WTC11 (cell line): ENCODE data around the gene TBC1D4. TPM values are rescaled to one million over a fixed set of nuclear protein-coding genes. Genes with fewer than 3 reads are reported as not detected.

Experiments used
- ATAC-seq: fragments of 200-7000 bp; cut with Tn5 transposase; 2 replicates; pipeline ENCODE4 v1.10.0; 2021; ENCODE audit warnings: mild to moderate bottlenecking, moderate library complexity
- CTCF ChIA-PET: fragments of 300-600 bp; sonication (Branson Sonifier 250); formaldehyde crosslinking; loops from one replicate; lab custom pipeline; 2021; ENCODE audit warnings: antibody characterized with exemption; lab: Charles Lee
- POLR2A ChIA-PET: fragments of 350-600 bp; sonication (Branson Sonifier 250); formaldehyde crosslinking; loops from one replicate; lab custom pipeline; 2021; ENCODE audit warnings: antibody characterized with exemption; lab: Charles Lee
- DNase-seq: peaks from one replicate; pipeline ENCODE4 v3.0.0; 2021; ENCODE audit warnings: low spot score
- H3K27ac Mint-ChIP-seq: 2 replicates; pipeline ENCODE4 v1.8.0; 2021; ENCODE audit warnings: mixed read lengths
- H3K27me3 Mint-ChIP-seq: 2 replicates; pipeline ENCODE4 v1.8.0; 2021; ENCODE audit warnings: low read depth, mild to moderate bottlenecking, moderate library complexity, mixed read lengths
- H3K36me3 Mint-ChIP-seq: 2 replicates; pipeline ENCODE4 v1.8.0; 2021; ENCODE audit warnings: mixed read lengths
- H3K4me1 Mint-ChIP-seq: 2 replicates; pipeline ENCODE4 v1.8.0; 2022; ENCODE audit warnings: mixed read lengths
- H3K4me3 Mint-ChIP-seq: 2 replicates; pipeline ENCODE4 v1.8.0; 2021; ENCODE audit warnings: mild to moderate bottlenecking, moderate library complexity, mixed read lengths
- H3K9me3 Mint-ChIP-seq: 2 replicates; pipeline ENCODE4 v1.8.0; 2021; ENCODE audit warnings: mixed read lengths
- E2F1 ChIP-seq: sonication (generic); formaldehyde crosslinking; IDR thresholded peaks from 2 replicates; pipeline ENCODE4 v1.8.0; 2022; ENCODE audit warnings: mild to moderate bottlenecking, missing genetic modification reagents
- ELF4 ChIP-seq: sonication (generic); formaldehyde crosslinking; IDR thresholded peaks from 2 replicates; pipeline ENCODE4 v1.8.1; 2022; ENCODE audit warnings: low read depth, mild to moderate bottlenecking, moderate library complexity, missing genetic modification reagents
- ETV6 ChIP-seq: sonication (generic); formaldehyde crosslinking; IDR thresholded peaks from 2 replicates; pipeline ENCODE4 v1.8.1; 2022; ENCODE audit warnings: mild to moderate bottlenecking, missing genetic modification reagents
- GRHL2 ChIP-seq: fragments of 250-450 bp; sonication (Bioruptor Pico); IDR thresholded peaks from 2 replicates; pipeline ENCODE4 v1.8.0; 2022; ENCODE audit warnings: mild to moderate bottlenecking, moderate library complexity; ENCODE audit not compliant: insufficient replicate concordance, severe bottlenecking
- GTF2I ChIP-seq: fragments of 250-450 bp; sonication (Bioruptor Pico); conservative IDR thresholded peaks from 2 replicates; pipeline ENCODE4 v1.4.0; 2021; ENCODE audit warnings: mild to moderate bottlenecking
- HMGXB4 ChIP-seq: sonication (generic); formaldehyde crosslinking; IDR thresholded peaks from 2 replicates; pipeline ENCODE4 v1.8.1; 2023; ENCODE audit warnings: mild to moderate bottlenecking, moderate library complexity, missing genetic modification reagents
- JAZF1 ChIP-seq: fragments of 250-450 bp; sonication (Bioruptor Pico); IDR thresholded peaks from 2 replicates; pipeline ENCODE4 v1.9.0; 2021; ENCODE audit warnings: moderate library complexity, mild to moderate bottlenecking, inconsistent platforms
- NR1H2 ChIP-seq: sonication (generic); formaldehyde crosslinking; IDR thresholded peaks from 2 replicates; pipeline ENCODE4 v1.9.0; 2021; ENCODE audit warnings: mild to moderate bottlenecking, moderate library complexity, missing genetic modification reagents
- NR2C2 ChIP-seq: sonication (generic); formaldehyde crosslinking; IDR thresholded peaks from 2 replicates; pipeline ENCODE4 v1.8.0; 2022; ENCODE audit warnings: mild to moderate bottlenecking, missing genetic modification reagents
- NR3C1 ChIP-seq: sonication (generic); formaldehyde crosslinking; conservative IDR thresholded peaks from 2 replicates; pipeline ENCODE4 v1.8.1; 2023; ENCODE audit warnings: low read depth, mild to moderate bottlenecking, missing genetic modification reagents
- RELA ChIP-seq: sonication (generic); formaldehyde crosslinking; IDR thresholded peaks from 2 replicates; pipeline ENCODE4 v1.8.1; 2022; ENCODE audit warnings: missing genetic modification reagents, mild to moderate bottlenecking, borderline replicate concordance
- TEAD4 ChIP-seq: sonication (generic); formaldehyde crosslinking; IDR thresholded peaks from 2 replicates; pipeline ENCODE4 v1.8.0; 2022; ENCODE audit warnings: mild to moderate bottlenecking, missing genetic modification reagents
- TP53 ChIP-seq: sonication (generic); formaldehyde crosslinking; IDR thresholded peaks from 2 replicates; pipeline ENCODE4 v1.8.1; 2023; ENCODE audit warnings: mild to moderate bottlenecking, missing genetic modification reagents
- ZNF121 ChIP-seq: sonication (generic); formaldehyde crosslinking; IDR thresholded peaks from 2 replicates; pipeline ENCODE4 v1.8.0; 2023; ENCODE audit warnings: missing genetic modification reagents
- ZNF138 ChIP-seq: sonication (generic); formaldehyde crosslinking; conservative IDR thresholded peaks from 2 replicates; pipeline ENCODE4 v1.8.1; 2022; ENCODE audit warnings: mild to moderate bottlenecking, moderate library complexity, missing genetic modification reagents
- ZNF232 ChIP-seq: sonication (generic); formaldehyde crosslinking; IDR thresholded peaks from 2 replicates; pipeline ENCODE4 v1.8.0; 2022; ENCODE audit warnings: mild to moderate bottlenecking, missing genetic modification reagents
- ZNF671 ChIP-seq: fragments of 250-450 bp; sonication (Bioruptor Pico); IDR thresholded peaks from 2 replicates; pipeline ENCODE4 v1.8.0; 2021; ENCODE audit warnings: mild to moderate bottlenecking
- total RNA-seq: library from RNA; stranded (reverse); gene quantifications from 3 replicates; pipeline ENCODE4 v1.2.3, GENCODE V29; 2021
- TF ChIP-seq, protein P1 (sequence below): sonication (generic); formaldehyde crosslinking; IDR thresholded peaks from 2 replicates; pipeline ENCODE4 v1.8.1; 2023; ENCODE audit warnings: mild to moderate bottlenecking, missing genetic modification reagents
- TF ChIP-seq, protein P2 (sequence below): sonication (generic); formaldehyde crosslinking; IDR thresholded peaks from 2 replicates; pipeline ENCODE4 v1.8.1; 2023; ENCODE audit warnings: mild to moderate bottlenecking, missing genetic modification reagents, moderate library complexity
- TF ChIP-seq, protein P3 (sequence below): sonication (generic); formaldehyde crosslinking; IDR thresholded peaks from 2 replicates; pipeline ENCODE4 v1.8.0; 2023; ENCODE audit warnings: mild to moderate bottlenecking, missing genetic modification reagents
- TF ChIP-seq, protein P4 (sequence below): sonication (generic); formaldehyde crosslinking; IDR thresholded peaks from 2 replicates; pipeline ENCODE4 v1.8.1; 2022; ENCODE audit warnings: mild to moderate bottlenecking, missing genetic modification reagents, moderate library complexity, borderline replicate concordance
- TF ChIP-seq, protein P5 (sequence below): sonication (generic); formaldehyde crosslinking; IDR thresholded peaks from 2 replicates; pipeline ENCODE4 v1.8.1; 2023; ENCODE audit warnings: mild to moderate bottlenecking, missing genetic modification reagents

The TBC1D4 gene
- total RNA-seq, 1 experiment from 2014 or later: 37.1 TPM

GRCh38 chr13:75383064-75383715 lies 98.8 kb downstream of the TBC1D4 start (continued):
- TF ChIP-seq, protein P1, sequence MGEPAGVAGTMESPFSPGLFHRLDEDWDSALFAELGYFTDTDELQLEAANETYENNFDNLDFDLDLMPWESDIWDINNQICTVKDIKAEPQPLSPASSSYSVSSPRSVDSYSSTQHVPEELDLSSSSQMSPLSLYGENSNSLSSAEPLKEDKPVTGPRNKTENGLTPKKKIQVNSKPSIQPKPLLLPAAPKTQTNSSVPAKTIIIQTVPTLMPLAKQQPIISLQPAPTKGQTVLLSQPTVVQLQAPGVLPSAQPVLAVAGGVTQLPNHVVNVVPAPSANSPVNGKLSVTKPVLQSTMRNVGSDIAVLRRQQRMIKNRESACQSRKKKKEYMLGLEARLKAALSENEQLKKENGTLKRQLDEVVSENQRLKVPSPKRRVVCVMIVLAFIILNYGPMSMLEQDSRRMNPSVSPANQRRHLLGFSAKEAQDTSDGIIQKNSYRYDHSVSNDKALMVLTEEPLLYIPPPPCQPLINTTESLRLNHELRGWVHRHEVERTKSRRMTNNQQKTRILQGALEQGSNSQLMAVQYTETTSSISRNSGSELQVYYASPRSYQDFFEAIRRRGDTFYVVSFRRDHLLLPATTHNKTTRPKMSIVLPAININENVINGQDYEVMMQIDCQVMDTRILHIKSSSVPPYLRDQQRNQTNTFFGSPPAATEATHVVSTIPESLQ (CRISPR knock-in tag): no peak
- TF ChIP-seq, protein P2, sequence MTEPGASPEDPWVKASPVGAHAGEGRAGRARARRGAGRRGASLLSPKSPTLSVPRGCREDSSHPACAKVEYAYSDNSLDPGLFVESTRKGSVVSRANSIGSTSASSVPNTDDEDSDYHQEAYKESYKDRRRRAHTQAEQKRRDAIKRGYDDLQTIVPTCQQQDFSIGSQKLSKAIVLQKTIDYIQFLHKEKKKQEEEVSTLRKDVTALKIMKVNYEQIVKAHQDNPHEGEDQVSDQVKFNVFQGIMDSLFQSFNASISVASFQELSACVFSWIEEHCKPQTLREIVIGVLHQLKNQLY (CRISPR knock-in tag): no peak

DNA sequence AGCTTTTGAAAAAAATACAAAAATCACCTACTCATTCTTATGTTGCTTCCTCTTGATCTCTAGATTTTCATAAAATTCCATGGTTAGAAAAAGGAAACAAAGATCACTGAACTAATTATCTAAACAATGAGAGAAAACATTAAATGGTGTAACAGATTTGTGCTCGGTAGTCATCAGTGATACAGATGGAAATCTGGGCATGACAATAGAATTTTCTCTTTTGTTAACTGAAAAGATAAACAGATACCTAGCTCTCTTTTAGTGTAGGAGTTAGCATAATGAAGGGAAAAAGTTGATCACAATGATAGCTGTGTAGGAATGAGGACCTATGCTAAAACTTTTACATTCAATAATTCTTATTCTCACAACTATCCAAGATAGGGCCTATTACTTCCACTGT lies 103.7 kb downstream of the TBC1D4 start:
- ATAC-seq (no peak), DNase-seq (no peak)
- Mint-ChIP-seq H3K27me3 (no peaks in the 10 kb centered on the region), H3K36me3 (no peaks in the 10 kb centered on the region), H3K4me3 (no peak overlapping the region), H3K4me1 (peaks cover 53% of the 10 kb centered on the region), H3K9me3 (no peaks in the 10 kb centered on the region), H3K27ac (peak overlapping the region; percentile 28)
- CTCF ChIA-PET: interaction anchor here (1.0 kb wide), 1 partner anchor 20 kb away, joined by 4 read pairs; no protein-coding TSS in a partner anchor
- no peak for TF ChIP-seq GRHL2 (CRISPR knock-in tag)
- TF ChIP-seq, protein P3, sequence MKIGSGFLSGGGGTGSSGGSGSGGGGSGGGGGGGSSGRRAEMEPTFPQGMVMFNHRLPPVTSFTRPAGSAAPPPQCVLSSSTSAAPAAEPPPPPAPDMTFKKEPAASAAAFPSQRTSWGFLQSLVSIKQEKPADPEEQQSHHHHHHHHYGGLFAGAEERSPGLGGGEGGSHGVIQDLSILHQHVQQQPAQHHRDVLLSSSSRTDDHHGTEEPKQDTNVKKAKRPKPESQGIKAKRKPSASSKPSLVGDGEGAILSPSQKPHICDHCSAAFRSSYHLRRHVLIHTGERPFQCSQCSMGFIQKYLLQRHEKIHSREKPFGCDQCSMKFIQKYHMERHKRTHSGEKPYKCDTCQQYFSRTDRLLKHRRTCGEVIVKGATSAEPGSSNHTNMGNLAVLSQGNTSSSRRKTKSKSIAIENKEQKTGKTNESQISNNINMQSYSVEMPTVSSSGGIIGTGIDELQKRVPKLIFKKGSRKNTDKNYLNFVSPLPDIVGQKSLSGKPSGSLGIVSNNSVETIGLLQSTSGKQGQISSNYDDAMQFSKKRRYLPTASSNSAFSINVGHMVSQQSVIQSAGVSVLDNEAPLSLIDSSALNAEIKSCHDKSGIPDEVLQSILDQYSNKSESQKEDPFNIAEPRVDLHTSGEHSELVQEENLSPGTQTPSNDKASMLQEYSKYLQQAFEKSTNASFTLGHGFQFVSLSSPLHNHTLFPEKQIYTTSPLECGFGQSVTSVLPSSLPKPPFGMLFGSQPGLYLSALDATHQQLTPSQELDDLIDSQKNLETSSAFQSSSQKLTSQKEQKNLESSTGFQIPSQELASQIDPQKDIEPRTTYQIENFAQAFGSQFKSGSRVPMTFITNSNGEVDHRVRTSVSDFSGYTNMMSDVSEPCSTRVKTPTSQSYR (CRISPR knock-in tag): no peak
- TF ChIP-seq E2F1 (CRISPR knock-in tag): no peak
- TF ChIP-seq RELA (CRISPR knock-in tag): no peak
- TF ChIP-seq NR1H2 (CRISPR knock-in tag): no peak
- POLR2A ChIA-PET: no interaction called here

GRCh38 chr13:75376792-75377402 lies 105.1 kb downstream of the TBC1D4 start:
- no peaks in the 10 kb centered on the region for H3K36me3 Mint-ChIP-seq
- DNase-seq: no peak
- ATAC-seq: no peak
- no peak overlapping the region for H3K4me3 Mint-ChIP-seq
- H3K9me3 Mint-ChIP-seq: no peaks in the 10 kb centered on the region
- POLR2A ChIA-PET: no interaction called here
- H3K27ac Mint-ChIP-seq: no peak overlapping the region
- no peaks in the 10 kb centered on the region for H3K27me3 Mint-ChIP-seq
- H3K4me1 Mint-ChIP-seq: peaks cover 55% of the 10 kb centered on the region
- CTCF ChIA-PET: interaction anchor here (1.5 kb wide), 1 partner anchor 106 kb away, joined by 8 read pairs; the partner anchor contains the start of gene TBC1D4
- TF ChIP-seq, protein P4, sequence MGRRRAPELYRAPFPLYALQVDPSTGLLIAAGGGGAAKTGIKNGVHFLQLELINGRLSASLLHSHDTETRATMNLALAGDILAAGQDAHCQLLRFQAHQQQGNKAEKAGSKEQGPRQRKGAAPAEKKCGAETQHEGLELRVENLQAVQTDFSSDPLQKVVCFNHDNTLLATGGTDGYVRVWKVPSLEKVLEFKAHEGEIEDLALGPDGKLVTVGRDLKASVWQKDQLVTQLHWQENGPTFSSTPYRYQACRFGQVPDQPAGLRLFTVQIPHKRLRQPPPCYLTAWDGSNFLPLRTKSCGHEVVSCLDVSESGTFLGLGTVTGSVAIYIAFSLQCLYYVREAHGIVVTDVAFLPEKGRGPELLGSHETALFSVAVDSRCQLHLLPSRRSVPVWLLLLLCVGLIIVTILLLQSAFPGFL (CRISPR knock-in tag): no peak
- no peak for TF ChIP-seq NR3C1 (CRISPR knock-in tag)
- no peak for TF ChIP-seq TEAD4
- TF ChIP-seq JAZF1 (CRISPR knock-in tag): no peak
- TF ChIP-seq GRHL2 (CRISPR knock-in tag): no peak
- TF ChIP-seq ZNF232 (CRISPR knock-in tag): no peak
- no peak for TF ChIP-seq ZNF121 (CRISPR knock-in tag)
- no peak for TF ChIP-seq ELF4 (CRISPR knock-in tag)
- no peak for TF ChIP-seq ZNF671 (CRISPR knock-in tag)
- no peak for TF ChIP-seq HMGXB4 (CRISPR knock-in tag)
- TF ChIP-seq ZNF138 (CRISPR knock-in tag): no peak
- no peak for TF ChIP-seq TP53 (CRISPR knock-in tag)
- TF ChIP-seq NR2C2: no peak
- TF ChIP-seq GTF2I (CRISPR knock-in tag): no peak
- TF ChIP-seq, protein P5, sequence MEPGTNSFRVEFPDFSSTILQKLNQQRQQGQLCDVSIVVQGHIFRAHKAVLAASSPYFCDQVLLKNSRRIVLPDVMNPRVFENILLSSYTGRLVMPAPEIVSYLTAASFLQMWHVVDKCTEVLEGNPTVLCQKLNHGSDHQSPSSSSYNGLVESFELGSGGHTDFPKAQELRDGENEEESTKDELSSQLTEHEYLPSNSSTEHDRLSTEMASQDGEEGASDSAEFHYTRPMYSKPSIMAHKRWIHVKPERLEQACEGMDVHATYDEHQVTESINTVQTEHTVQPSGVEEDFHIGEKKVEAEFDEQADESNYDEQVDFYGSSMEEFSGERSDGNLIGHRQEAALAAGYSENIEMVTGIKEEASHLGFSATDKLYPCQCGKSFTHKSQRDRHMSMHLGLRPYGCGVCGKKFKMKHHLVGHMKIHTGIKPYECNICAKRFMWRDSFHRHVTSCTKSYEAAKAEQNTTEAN (CRISPR knock-in tag): no peak
- TF ChIP-seq ETV6: no peak
